ENCODE results near the gene CALCR.
"Not testable (repeated sequence)": the region's sequence is repeated elsewhere in the genome, so short reads cannot be mapped to it uniquely, and the experiment has no call there.

The CALCR gene

GRCh38 chr7:93535616-93536015, 38.9 kb downstream of the CALCR start:
- no peak overlapping the region for H3K27ac ChIP-seq
- no peaks in the 10 kb centered on the region for H3K27me3 ChIP-seq
- H3K4me3 ChIP-seq (ENCODE audit: low read depth in 1 of 2, low read length in 1 of 2) = no peak overlapping the region
- H3K36me3 ChIP-seq = no peaks in the 10 kb centered on the region
- no peaks in the 10 kb centered on the region for H3K4me1 ChIP-seq (ENCODE audit: control insufficient read depth in 1 of 2, insufficient read depth in 1 of 2, low read depth in 1 of 2, low read length in 1 of 2)
- H3K9me3 ChIP-seq = no peaks in the 10 kb centered on the region
- TF ChIP-seq CTCF (IDR thresholded peaks at IDR 0.05) = no peak

- Histone ChIP-seq H3K9me3 (no peaks in the 10 kb centered on the region), H3K27ac (no peak overlapping the region), H3K4me1 (ENCODE audit: control insufficient read depth in 1 of 2, insufficient read depth in 1 of 2, low read depth in 1 of 2, low read length in 1 of 2) (no peaks in the 10 kb centered on the region), H3K4me3 (ENCODE audit: low read depth in 1 of 2, low read length in 1 of 2) (no peak overlapping the region), H3K27me3 (no peaks in the 10 kb centered on the region), H3K36me3 (no peaks in the 10 kb centered on the region)
- no peak for TF ChIP-seq CTCF (IDR thresholded peaks at IDR 0.05)
These were observed 43.8 kb downstream of the CALCR start for GRCh38 chr7:93530701-93531100.

GRCh38 chr7:93516834-93517233, 57.7 kb downstream of the CALCR start:
- Histone ChIP-seq H3K4me1 (ENCODE audit: control insufficient read depth in 1 of 2, insufficient read depth in 1 of 2, low read depth in 1 of 2, low read length in 1 of 2) (no peaks in the 10 kb centered on the region), H3K27ac (no peak overlapping the region), H3K9me3 (no peaks in the 10 kb centered on the region), H3K4me3 (ENCODE audit: low read depth in 1 of 2, low read length in 1 of 2) (no peak overlapping the region), H3K36me3 (no peaks in the 10 kb centered on the region), H3K27me3 (no peaks in the 10 kb centered on the region)
- no peak for TF ChIP-seq CTCF (IDR thresholded peaks at IDR 0.05)

GRCh38 chr7:93515144-93515543, 59.4 kb downstream of the CALCR start:
- Histone ChIP-seq H3K27ac (no peak overlapping the region), H3K4me1 (ENCODE audit: control insufficient read depth in 1 of 2, insufficient read depth in 1 of 2, low read depth in 1 of 2, low read length in 1 of 2) (no peaks in the 10 kb centered on the region), H3K27me3 (no peaks in the 10 kb centered on the region), H3K4me3 (ENCODE audit: low read depth in 1 of 2, low read length in 1 of 2) (no peak overlapping the region), H3K36me3 (no peaks in the 10 kb centered on the region), H3K9me3 (no peaks in the 10 kb centered on the region)
- no peak for TF ChIP-seq CTCF (IDR thresholded peaks at IDR 0.05)

DNA sequence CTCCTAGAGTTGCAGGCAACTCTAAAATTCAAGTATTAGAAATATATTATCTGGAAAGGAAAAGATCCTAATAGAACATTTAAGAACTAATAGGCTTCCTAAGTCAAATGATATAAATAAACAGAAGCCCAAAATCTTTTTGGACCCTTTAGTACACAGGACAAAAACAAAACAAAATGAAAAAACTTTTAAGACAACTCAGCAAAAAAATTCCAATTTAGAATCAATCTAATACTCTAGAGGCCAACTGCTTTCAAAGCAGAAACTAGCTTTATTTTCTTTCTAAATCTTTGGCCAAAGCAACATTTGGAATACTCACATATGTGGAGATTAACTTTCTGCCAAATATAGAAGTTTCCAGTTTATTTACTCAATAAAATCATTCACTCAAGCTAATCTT, 65.2 kb downstream of the CALCR start:
- Histone ChIP-seq H3K27me3 (no peaks in the 10 kb centered on the region), H3K4me3 (ENCODE audit: low read depth in 1 of 2, low read length in 1 of 2) (no peak overlapping the region), H3K27ac (no peak overlapping the region), H3K9me3 (no peaks in the 10 kb centered on the region), H3K36me3 (no peaks in the 10 kb centered on the region), H3K4me1 (ENCODE audit: control insufficient read depth in 1 of 2, insufficient read depth in 1 of 2, low read depth in 1 of 2, low read length in 1 of 2) (no peaks in the 10 kb centered on the region)
- no peak for TF ChIP-seq CTCF (IDR thresholded peaks at IDR 0.05)

GRCh38 chr7:93503088-93503487, 71.4 kb downstream of the CALCR start:
- Histone ChIP-seq H3K9me3 (no peaks in the 10 kb centered on the region), H3K27me3 (no peaks in the 10 kb centered on the region), H3K4me3 (ENCODE audit: low read depth in 1 of 2, low read length in 1 of 2) (no peak overlapping the region), H3K27ac (no peak overlapping the region), H3K4me1 (ENCODE audit: control insufficient read depth in 1 of 2, insufficient read depth in 1 of 2, low read depth in 1 of 2, low read length in 1 of 2) (no peaks in the 10 kb centered on the region), H3K36me3 (no peaks in the 10 kb centered on the region)
- no peak for TF ChIP-seq CTCF (IDR thresholded peaks at IDR 0.05)

DNA sequence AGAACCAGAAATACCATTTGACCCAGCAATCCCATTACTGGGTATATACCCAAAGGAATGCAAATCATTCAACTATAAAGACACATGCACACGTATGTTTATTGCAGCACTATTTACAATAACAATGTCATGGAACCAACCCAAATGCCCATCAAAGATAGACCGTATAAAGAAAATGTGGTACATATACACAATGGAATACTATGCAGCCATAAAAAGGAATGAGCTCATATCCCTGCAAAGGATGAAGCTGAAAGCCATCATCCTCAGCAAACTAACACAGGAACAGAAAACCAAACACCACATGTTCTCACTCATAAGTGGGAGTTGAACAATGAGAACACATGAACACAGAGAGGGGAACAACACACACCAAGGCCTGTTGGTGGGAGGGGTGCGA, 82.7 kb downstream of the CALCR start:
- H3K27me3 ChIP-seq; H3K4me1 ChIP-seq (ENCODE audit: control insufficient read depth in 1 of 2, insufficient read depth in 1 of 2, low read depth in 1 of 2, low read length in 1 of 2); H3K36me3 ChIP-seq; H3K4me3 ChIP-seq (ENCODE audit: low read depth in 1 of 2, low read length in 1 of 2); H3K9me3 ChIP-seq; H3K27ac ChIP-seq: not testable (repeated sequence)
